Smooth muscle cell (in vitro differentiated cells): ENCODE data around the gene SMC3. TPM values are rescaled to one million over a fixed set of nuclear protein-coding genes. Genes with fewer than 3 reads are reported as not detected.
A peak's percentile ranks its signal among the peaks of the same experiment; 100 is the strongest.
"Not testable (repeated sequence)": the region's sequence is repeated elsewhere in the genome, so short reads cannot be mapped to it uniquely, and the experiment has no call there.

Experiments
- DNase-seq: peaks from one replicate; lab custom pipeline; 2025; ENCODE audit not compliant: unreplicated experiment; lab: John Stamatoyannopoulos, UW
- H2AFZ ChIP-seq: fragments of 200-600 bp; sonication (generic); 2 replicates; pipeline ENCODE4 v1.6.0; 2016; ENCODE audit warnings: antibody characterized with exemption, low read depth, mild to moderate bottlenecking
- H3F3A ChIP-seq: fragments of 200-600 bp; sonication (generic); 2 replicates; pipeline ENCODE4 v1.6.0; 2017; ENCODE audit warnings: antibody characterized with exemption, low read depth
- H3K27ac ChIP-seq: fragments of 200-600 bp; sonication (generic); 2 replicates; pipeline ENCODE4 v1.5.1; 2016; ENCODE audit warnings: low read depth, mild to moderate bottlenecking
- H3K27me3 ChIP-seq: fragments of 200-600 bp; sonication (generic); 2 replicates; pipeline ENCODE4 v1.6.1; 2016; ENCODE audit warnings: low read depth, mild to moderate bottlenecking
- H3K36me3 ChIP-seq: fragments of 200-600 bp; sonication (generic); 2 replicates; pipeline ENCODE4 v1.5.1; 2016; ENCODE audit warnings: low read depth
- H3K4me1 ChIP-seq: fragments of 200-600 bp; sonication (generic); 2 replicates; pipeline ENCODE4 v1.5.1; 2016; ENCODE audit warnings: low read depth
- H3K4me2 ChIP-seq: fragments of 200-600 bp; sonication (generic); 2 replicates; pipeline ENCODE4 v1.6.0; 2016; ENCODE audit warnings: mild to moderate bottlenecking
- H3K4me3 ChIP-seq: fragments of 200-600 bp; sonication (generic); 2 replicates; pipeline ENCODE4 v1.5.1; 2016; ENCODE audit warnings: mild to moderate bottlenecking
- H3K79me2 ChIP-seq: fragments of 200-600 bp; sonication (generic); 2 replicates; pipeline ENCODE4 v1.6.0; 2016; ENCODE audit warnings: low read depth, mild to moderate bottlenecking
- H3K9ac ChIP-seq: fragments of 200-600 bp; sonication (generic); 2 replicates; pipeline ENCODE4 v1.6.0; 2016; ENCODE audit warnings: low read depth
- H3K9me3 ChIP-seq: fragments of 200-600 bp; sonication (generic); replicated peaks from 2 replicates; pipeline ENCODE4 v1.5.1; 2016; ENCODE audit warnings: low read depth
- H4K20me1 ChIP-seq: fragments of 200-600 bp; sonication (generic); 2 replicates; pipeline ENCODE4 v1.6.0; 2016; ENCODE audit warnings: low read depth
- CTCF ChIP-seq: fragments of 200-600 bp; sonication (generic); IDR thresholded peaks from 2 replicates; pipeline ENCODE4 v1.5.1; 2017; ENCODE audit warnings: borderline replicate concordance, mild to moderate bottlenecking, antibody characterized with exemption; ENCODE audit not compliant: insufficient read depth, poor library complexity, severe bottlenecking
- WGBS: methylation state at CpG from one replicate; pipeline ENCODE4 v1.1.7; 2016; ENCODE audit warnings: low lambda C conversion rate; 5-methylcytosine and 5-hydroxymethylcytosine counted together
- polyA plus RNA-seq: library from polyadenylated mRNA; unstranded; fragments of >200 nt; fragmentation: Nextera tagmentation; extraction: Ambion mirVana; gene quantifications from 2 replicates; pipeline ENCODE4 v1.2.1, GENCODE V29; 2016
- total RNA-seq: library from RNA; depleted of rRNA; stranded (reverse); fragments of >200 nt; gene quantifications from 2 replicates; pipeline ENCODE4 v1.2.3, GENCODE V29; 2014

Gene SMC3
- total and polyA plus RNA-seq, 2 experiments from 2014 or later: 24.4 to 31.0 TPM

DNA sequence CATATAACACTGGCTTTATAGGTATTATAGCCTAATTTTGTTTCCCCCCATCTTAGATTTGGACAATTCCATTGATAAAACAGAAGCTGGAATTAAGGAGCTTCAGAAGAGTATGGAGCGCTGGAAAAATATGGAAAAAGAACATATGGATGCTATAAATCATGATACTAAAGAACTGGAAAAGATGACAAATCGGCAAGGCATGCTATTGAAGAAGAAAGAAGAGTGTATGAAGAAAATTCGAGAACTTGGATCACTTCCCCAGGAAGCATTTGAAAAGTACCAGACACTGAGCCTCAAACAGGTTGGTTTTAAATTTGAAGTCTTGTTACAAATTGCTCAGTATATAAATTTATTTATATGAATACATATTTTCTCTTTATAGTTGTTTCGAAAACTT lies 34.1 kb downstream of the SMC3 start:
- Histone ChIP-seq H3K9me3 (no peaks in the 10 kb centered on the region), H3K4me1 (no peaks in the 10 kb centered on the region), H3F3A (no peaks in the 10 kb centered on the region), H3K4me3 (no peak overlapping the region), H2AFZ (no peak overlapping the region), H3K36me3 (peaks cover 13% of the 10 kb centered on the region), H3K9ac (no peak overlapping the region), H3K27me3 (no peaks in the 10 kb centered on the region), H3K4me2 (no peak overlapping the region), H4K20me1 (no peaks in the 10 kb centered on the region), H3K27ac (no peak overlapping the region), H3K79me2 (no peaks in the 10 kb centered on the region)
- no peak for TF ChIP-seq CTCF
- WGBS: 97% methylated on average over 4 of the region's 4 CpGs
- DNase-seq: no peak

- H3K9ac ChIP-seq: no peak overlapping the region
- no peak overlapping the region for H3K4me3 ChIP-seq
- H3K27me3 ChIP-seq: peaks cover 8% of the 10 kb centered on the region
- no peaks in the 10 kb centered on the region for H4K20me1 ChIP-seq
- WGBS: 78% methylated on average over 6 of the region's 6 CpGs
- H2AFZ ChIP-seq: no peak overlapping the region
- H3K9me3 ChIP-seq: no peaks in the 10 kb centered on the region
- no peak for TF ChIP-seq CTCF
- no peaks in the 10 kb centered on the region for H3K4me1 ChIP-seq
- H3K27ac ChIP-seq: no peak overlapping the region
- H3K4me2 ChIP-seq: no peak overlapping the region
- no peaks in the 10 kb centered on the region for H3K79me2 ChIP-seq
- H3F3A ChIP-seq: no peaks in the 10 kb centered on the region
- H3K36me3 ChIP-seq: peaks cover 9% of the 10 kb centered on the region
- no peak for DNase-seq
Observed at GRCh38 chr10:110608087-110608486, 40.6 kb downstream of the SMC3 start.

- WGBS: 40% methylated on average over 2 of the region's 2 CpGs
- Histone ChIP-seq H3K27ac (no peak overlapping the region), H3K79me2 (no peaks in the 10 kb centered on the region), H2AFZ (no peak overlapping the region), H3K4me3 (no peak overlapping the region), H3K36me3 (peaks cover 3% of the 10 kb centered on the region), H3K4me2 (no peak overlapping the region), H4K20me1 (no peaks in the 10 kb centered on the region), H3K4me1 (no peaks in the 10 kb centered on the region), H3F3A (no peaks in the 10 kb centered on the region), H3K27me3 (peaks cover 8% of the 10 kb centered on the region), H3K9me3 (no peaks in the 10 kb centered on the region), H3K9ac (no peak overlapping the region)
- no peak for TF ChIP-seq CTCF
- DNase-seq: no peak
Observed at GRCh38 chr10:110609605-110610004, 42.1 kb downstream of the SMC3 start.

DNA sequence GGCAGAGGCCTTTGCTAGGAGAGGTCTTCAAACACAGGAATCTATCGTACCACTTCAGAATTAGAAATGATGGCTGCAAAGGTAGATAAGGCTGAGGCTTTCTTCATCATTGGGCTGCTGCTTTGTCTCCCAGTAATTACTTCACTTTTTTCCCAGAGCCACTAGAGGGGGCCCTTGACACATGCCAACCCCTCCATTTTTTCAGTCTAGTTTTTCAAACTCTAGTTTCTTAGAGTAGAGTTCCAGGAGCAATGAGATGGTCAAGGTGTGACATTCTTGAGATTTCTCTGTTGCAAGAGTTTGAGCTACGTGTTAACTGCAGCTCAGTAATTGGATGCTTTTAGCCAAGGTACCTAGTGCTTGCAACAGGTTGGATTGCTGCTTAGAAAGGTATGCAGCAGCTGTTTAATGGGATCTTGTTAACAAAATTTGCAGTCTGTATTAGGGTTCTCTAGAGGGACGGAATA lies 42.8 kb downstream of the SMC3 start:
- H3K4me3 ChIP-seq: no peak overlapping the region
- H3K79me2 ChIP-seq: no peaks in the 10 kb centered on the region
- H3F3A ChIP-seq: no peaks in the 10 kb centered on the region
- no peaks in the 10 kb centered on the region for H3K9me3 ChIP-seq
- WGBS: 10% methylated on average over 3 of the region's 3 CpGs
- no peak overlapping the region for H3K27ac ChIP-seq
- H4K20me1 ChIP-seq: no peaks in the 10 kb centered on the region
- no peaks in the 10 kb centered on the region for H3K36me3 ChIP-seq
- no peak for DNase-seq
- no peak overlapping the region for H3K4me2 ChIP-seq
- no peaks in the 10 kb centered on the region for H3K4me1 ChIP-seq
- no peak overlapping the region for H2AFZ ChIP-seq
- peak; percentile 87 for TF ChIP-seq CTCF
- peaks cover 8% of the 10 kb centered on the region for H3K27me3 ChIP-seq
- no peak overlapping the region for H3K9ac ChIP-seq

- 69% methylated on average over 3 of the region's 3 CpGs for WGBS
Observed at GRCh38 chr10:110610781-110611180, 43.3 kb downstream of the SMC3 start.

More at GRCh38 chr10:110610781-110611180, 43.3 kb downstream of the SMC3 start:
- H3K27ac ChIP-seq, H3K9me3 ChIP-seq, H4K20me1 ChIP-seq, H3K4me2 ChIP-seq, H3F3A ChIP-seq, H3K36me3 ChIP-seq, H3K4me3 ChIP-seq, H3K9ac ChIP-seq, H3K4me1 ChIP-seq, H2AFZ ChIP-seq, H3K27me3 ChIP-seq, DNase-seq, H3K79me2 ChIP-seq: not testable (repeated sequence)
